Uterus (tissue), 4 donors: Measurements from ENCODE around the gene COL8A1. TPM values are rescaled to one million over a fixed set of nuclear protein-coding genes. Genes with fewer than 3 reads are reported as not detected.

ENCODE experiments used
- DNase-seq, 2 donors: peaks; one replicate each; pipeline ENCODE4 v3.0.0-alpha.2; 2019 to 2020
- H3K27ac ChIP-seq, 2 donors: fragments of 200-600 bp; sonication (generic); 1 replicate in 1 of 2; 2 replicates in 1 of 2; pipeline ENCODE4 v1.5.1; 2016 to 2018
- H3K27me3 ChIP-seq, 2 donors: fragments of 200-600 bp; sonication (generic); one replicate each; pipeline ENCODE4 v1.5.1; 2018 to 2019; ENCODE audit warnings: control low read depth in 1 of 2
- H3K36me3 ChIP-seq, 2 donors: fragments of 200-600 bp; sonication (generic); one replicate each; pipeline ENCODE4 v1.5.1; 2019; ENCODE audit warnings: control low read depth in 1 of 2
- H3K4me1 ChIP-seq, 2 donors: fragments of 200-600 bp; sonication (generic); one replicate each; pipeline ENCODE4 v1.5.1; 2018 to 2019; ENCODE audit warnings: control low read depth in 1 of 2
- H3K4me3 ChIP-seq, 2 donors: fragments of 200-600 bp; sonication (generic); 1 replicate in 1 of 2; 2 replicates in 1 of 2; pipeline ENCODE4 v1.5.1; 2018 to 2019; ENCODE audit warnings: mild to moderate bottlenecking in 1 of 2
- H3K9me3 ChIP-seq, 2 donors: fragments of 200-600 bp; sonication (generic); one replicate each; pipeline ENCODE4 v1.5.1; 2019; ENCODE audit warnings: control low read depth in 1 of 2
- CTCF ChIP-seq, 4 experiments: fragments of 200-600 bp in 2 of 4; fragments of 450-650 bp in 2 of 4; sonication (generic) in 2 of 4; IDR thresholded peaks; one replicate each; pipeline ENCODE4 v1.5.1; 2016 to 2019; ENCODE audit warnings: antibody characterized with exemption in 4 of 4, mild to moderate bottlenecking in 2 of 4, moderate library complexity in 1 of 4
- POLR2A ChIP-seq, 2 donors: fragments of 450-650 bp; IDR thresholded peaks; one replicate each; pipeline ENCODE4 v1.6.1; 2016; ENCODE audit warnings: antibody characterized with exemption in 2 of 2, mild to moderate bottlenecking in 1 of 2, moderate library complexity in 1 of 2
- intact Hi-C: fragments of 100-400 bp; cut with DNase I; formaldehyde crosslinking; loops from one replicate; pipeline ENCODE4 v1.15.1; 2023; ENCODE audit warnings: low total_unique reads
- total RNA-seq, 4 donors: library from RNA; depleted of rRNA in 3 of 4; stranded (reverse); fragments of >200 nt in 3 of 4; gene quantifications; one replicate each; pipeline versions ENCODE4 v1.1.0 to v1.2.4, GENCODE V29; 2014 to 2023
- donor health status: DM: yes; HTN: yes; CAD: no.

COL8A1 gene
- total RNA-seq, 4 donors from 2014 or later: 2.6 to 30.9 (median 18.0) TPM

GRCh38 chr3:99633887-99634558 is 4.4 kb upstream of the COL8A1 start:
- TF ChIP-seq POLR2A (IDR thresholded peaks at IDR 0.05): no peak
- no peak for TF ChIP-seq CTCF (IDR thresholded peaks at IDR 0.05)
- no peak for DNase-seq
- Histone ChIP-seq H3K36me3 (no peaks in the 10 kb centered on the region), H3K27ac (no peak overlapping the region), H3K4me3 (no peak overlapping the region), H3K4me1 (peaks cover 4 to 5% of the 10 kb centered on the region in 2 donors), H3K9me3 (no peaks in the 10 kb centered on the region), H3K27me3 (no peaks in the 10 kb centered on the region)
- intact Hi-C loops: no loop called here

- no peaks in the 10 kb centered on the region for H3K27me3 ChIP-seq
- DNase-seq: no peak
- no peak overlapping the region for H3K4me3 ChIP-seq
- no peak overlapping the region for H3K27ac ChIP-seq
- H3K36me3 ChIP-seq: no peaks in the 10 kb centered on the region
- intact Hi-C loops: no loop called here
- H3K4me1 ChIP-seq: peaks cover 4 to 6% of the 10 kb centered on the region in 2 donors
- no peaks in the 10 kb centered on the region for H3K9me3 ChIP-seq
- TF ChIP-seq CTCF (IDR thresholded peaks at IDR 0.05) (no peak), POLR2A (IDR thresholded peaks at IDR 0.05) (no peak)
These were observed 3.5 kb upstream of the COL8A1 start for GRCh38 chr3:99634881-99635280.

GRCh38 chr3:99635348-99635747 is 3.0 kb upstream of the COL8A1 start:
- Histone ChIP-seq H3K9me3 (no peaks in the 10 kb centered on the region), H3K4me1 (peaks cover 4 to 6% of the 10 kb centered on the region in 2 donors), H3K36me3 (no peaks in the 10 kb centered on the region), H3K27ac (no peak overlapping the region), H3K27me3 (no peaks in the 10 kb centered on the region), H3K4me3 (no peak overlapping the region)
- intact Hi-C loops: no loop called here
- TF ChIP-seq POLR2A (IDR thresholded peaks at IDR 0.05): no peak
- no peak for TF ChIP-seq CTCF (IDR thresholded peaks at IDR 0.05)
- no peak for DNase-seq

- Histone ChIP-seq H3K27me3 (no peaks in the 10 kb centered on the region), H3K4me3 (peak overlapping the region; percentile 34 to 51), H3K4me1 (peaks cover 4 to 6% of the 10 kb centered on the region in 2 donors), H3K36me3 (no peaks in the 10 kb centered on the region), H3K27ac (peak overlapping the region; percentile 71 to 83), H3K9me3 (no peaks in the 10 kb centered on the region)
- TF ChIP-seq CTCF (IDR thresholded peaks at IDR 0.05) (no peak), POLR2A (IDR thresholded peaks at IDR 0.05) (no peak)
- no peak for DNase-seq
- intact Hi-C loops: no loop called here
These were observed 1.4 kb upstream of the COL8A1 start for GRCh38 chr3:99637016-99637367.

GRCh38 chr3:99637368-99638111 is 854 bp upstream of the COL8A1 start:
- Histone ChIP-seq H3K27me3 (no peaks in the 10 kb centered on the region), H3K4me3 (peak overlapping the region; percentile 34 to 51), H3K36me3 (no peaks in the 10 kb centered on the region), H3K27ac (peak overlapping the region; percentile 71 to 83), H3K4me1 (peaks cover 4 to 6% of the 10 kb centered on the region in 2 donors), H3K9me3 (no peaks in the 10 kb centered on the region)
- no peak for TF ChIP-seq CTCF (IDR thresholded peaks at IDR 0.05)
- TF ChIP-seq POLR2A (IDR thresholded peaks at IDR 0.05): no peak
- intact Hi-C loops: no loop called here
- peak; percentile 32 to 37 for DNase-seq
